Right lobe of liver (tissue), 6 donors: ENCODE results near the gene BYSL. TPM values are rescaled to one million over a fixed set of nuclear protein-coding genes. Genes with fewer than 3 reads are reported as not detected.

Experiments used
- ATAC-seq, 4 donors: fragments of 200-7000 bp; cut with Tn5 transposase; one replicate each; pipeline ENCODE4 v1.9.1; 2020; ENCODE audit warnings: mild to moderate bottlenecking in 4 of 4, moderate library complexity in 4 of 4
- DNase-seq, 3 donors: peaks; one replicate each; pipeline ENCODE4 v3.0.0-alpha.2; 2020
- H3K27ac ChIP-seq, 3 donors: fragments of 200-600 bp; one replicate each; pipeline ENCODE4 v1.8.0; 2022
- H3K27me3 ChIP-seq, 2 donors: fragments of 200-600 bp; one replicate each; pipeline ENCODE4 v1.8.0; 2022
- H3K36me3 ChIP-seq, 4 donors: fragments of 200-600 bp; sonication (generic) in 1 of 4; one replicate each; pipeline versions ENCODE4 v1.5.1 to v1.8.0; 2017 to 2022; ENCODE audit warnings: control low read depth in 1 of 4
- H3K4me1 ChIP-seq, 4 donors: fragments of 200-600 bp; sonication (generic) in 1 of 4; one replicate each; pipeline versions ENCODE4 v1.5.1 to v1.8.0; 2017 to 2022; ENCODE audit warnings: control low read depth in 1 of 4
- H3K4me3 ChIP-seq, 3 donors: fragments of 200-600 bp; one replicate each; pipeline ENCODE4 v1.8.0; 2022
- H3K9me3 ChIP-seq, 4 donors: fragments of 200-600 bp; sonication (generic) in 1 of 4; one replicate each; pipeline versions ENCODE4 v1.5.1 to v1.8.0; 2017 to 2022; ENCODE audit warnings: control low read depth in 1 of 4
- POLR2A ChIP-seq: fragments of 450-650 bp; IDR thresholded peaks from one replicate; pipeline ENCODE4 v1.6.1; 2017; ENCODE audit warnings: antibody characterized with exemption, mild to moderate bottlenecking
- WGBS: methylation state at CpG from one replicate; pipeline ENCODE4 v1.1.6; 2018; ENCODE audit warnings: low coverage, low lambda C conversion rate; ENCODE audit not compliant: insufficient coverage; ENCODE audit errors: missing lambda C conversion rate; 5-methylcytosine and 5-hydroxymethylcytosine counted together
- intact Hi-C, 2 donors: fragments of 100-400 bp; cut with DNase I; formaldehyde crosslinking; loops; one replicate each; pipeline versions ENCODE4 v1.11.2 to v1.14.1; 2022
- total RNA-seq, 6 experiments: library from RNA; depleted of rRNA in 2 of 6; stranded (reverse); fragments of >200 nt in 2 of 6; fragmentation: NEBNext Ultra II Directional in 3 of 6; extraction: Animal tissue kit (Norgen Biotek cat#: 25700) in 3 of 6; gene quantifications; one replicate each; pipeline versions ENCODE4 v1.1.0 to v1.2.4, GENCODE V29; 2016 to 2023
- TF ChIP-seq, protein P1 (sequence below), 4 donors: fragments of 200-600 bp in 3 of 4; fragments of 450-650 bp in 1 of 4; IDR thresholded peaks; one replicate each; pipeline versions ENCODE4 v1.5.1 to v1.8.0; 2016 to 2022; ENCODE audit warnings: antibody characterized with exemption in 4 of 4, mild to moderate bottlenecking in 2 of 4
- donor health status: DM: no; HTN: yes; CAD: no.
- donor health status: DM: no; HTN: no; CAD: no.
- donor health status: DM: no; HTN: no; CAD: no.
- donor health status: DM: no; HTN: yes; CAD: no.
- donor health status: DM: no; HTN: yes; CAD: no.

Gene BYSL
- total RNA-seq, 6 experiments from 2014 or later: 3.7 to 10.8 (median 8.4) TPM

DNA sequence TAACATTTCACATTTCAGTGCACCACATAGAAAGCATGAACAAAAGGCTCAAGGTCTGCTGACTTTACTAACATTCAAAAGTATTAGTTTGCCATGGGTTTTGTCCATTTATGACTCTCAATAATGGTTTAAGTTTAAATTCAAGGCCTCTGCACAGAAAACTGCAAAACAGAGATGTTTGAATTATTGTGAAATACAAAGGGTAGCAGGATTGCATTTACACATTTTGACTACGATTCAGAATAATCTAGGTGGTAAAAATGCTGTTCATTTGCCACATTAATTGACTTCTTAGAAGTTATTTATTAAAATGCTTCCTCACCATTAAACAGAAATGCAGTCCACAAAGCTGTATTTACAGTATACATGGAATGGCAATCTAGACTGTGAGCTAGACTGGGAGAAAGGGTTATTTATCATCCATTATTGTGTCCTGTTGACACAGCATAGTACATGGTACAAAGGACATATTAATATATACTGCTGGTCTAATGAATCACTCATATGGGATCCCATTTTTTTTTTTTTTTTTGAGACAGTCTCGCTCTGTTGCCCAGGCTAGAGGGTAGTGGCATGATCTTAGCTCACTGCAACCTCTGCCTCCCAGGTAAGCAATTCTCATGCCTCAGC is 44.1 kb upstream of the BYSL start:
- ATAC-seq (no peak), DNase-seq (no peak)
- Histone ChIP-seq H3K36me3 (no peaks in the 10 kb centered on the region), H3K27me3 (no peaks in the 10 kb centered on the region), H3K9me3 (no peaks in the 10 kb centered on the region), H3K27ac (no peak overlapping the region), H3K4me1 (no peaks in the 10 kb centered on the region), H3K4me3 (no peak overlapping the region)
- TF ChIP-seq, protein P1, sequence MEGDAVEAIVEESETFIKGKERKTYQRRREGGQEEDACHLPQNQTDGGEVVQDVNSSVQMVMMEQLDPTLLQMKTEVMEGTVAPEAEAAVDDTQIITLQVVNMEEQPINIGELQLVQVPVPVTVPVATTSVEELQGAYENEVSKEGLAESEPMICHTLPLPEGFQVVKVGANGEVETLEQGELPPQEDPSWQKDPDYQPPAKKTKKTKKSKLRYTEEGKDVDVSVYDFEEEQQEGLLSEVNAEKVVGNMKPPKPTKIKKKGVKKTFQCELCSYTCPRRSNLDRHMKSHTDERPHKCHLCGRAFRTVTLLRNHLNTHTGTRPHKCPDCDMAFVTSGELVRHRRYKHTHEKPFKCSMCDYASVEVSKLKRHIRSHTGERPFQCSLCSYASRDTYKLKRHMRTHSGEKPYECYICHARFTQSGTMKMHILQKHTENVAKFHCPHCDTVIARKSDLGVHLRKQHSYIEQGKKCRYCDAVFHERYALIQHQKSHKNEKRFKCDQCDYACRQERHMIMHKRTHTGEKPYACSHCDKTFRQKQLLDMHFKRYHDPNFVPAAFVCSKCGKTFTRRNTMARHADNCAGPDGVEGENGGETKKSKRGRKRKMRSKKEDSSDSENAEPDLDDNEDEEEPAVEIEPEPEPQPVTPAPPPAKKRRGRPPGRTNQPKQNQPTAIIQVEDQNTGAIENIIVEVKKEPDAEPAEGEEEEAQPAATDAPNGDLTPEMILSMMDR (IDR thresholded peaks at IDR 0.05): no peak
- intact Hi-C loops: no loop called here
- 86% methylated on average over 1 of the region's 2 CpGs for WGBS

DNA sequence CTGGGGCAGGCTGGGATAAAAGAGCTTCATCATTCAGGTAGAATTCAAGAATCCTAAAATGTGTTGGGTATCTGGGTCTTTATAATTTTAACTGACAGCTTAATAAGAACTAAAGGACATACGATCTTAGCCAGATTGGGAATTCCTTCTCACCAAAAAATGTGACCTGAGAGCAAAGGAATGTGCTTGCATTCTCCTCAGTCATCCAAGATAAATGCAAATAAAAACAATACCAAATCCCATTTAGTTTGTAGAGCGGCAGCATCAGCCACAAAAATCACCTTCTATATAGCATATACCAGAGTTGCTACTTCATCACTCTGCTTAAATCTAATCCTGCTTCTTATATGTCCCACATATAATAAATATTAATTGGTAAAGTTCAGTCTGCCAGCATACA is 43.1 kb upstream of the BYSL start:
- 89% methylated on average over 2 of the region's 2 CpGs for WGBS
- no peaks in the 10 kb centered on the region for H3K36me3 ChIP-seq

DNA sequence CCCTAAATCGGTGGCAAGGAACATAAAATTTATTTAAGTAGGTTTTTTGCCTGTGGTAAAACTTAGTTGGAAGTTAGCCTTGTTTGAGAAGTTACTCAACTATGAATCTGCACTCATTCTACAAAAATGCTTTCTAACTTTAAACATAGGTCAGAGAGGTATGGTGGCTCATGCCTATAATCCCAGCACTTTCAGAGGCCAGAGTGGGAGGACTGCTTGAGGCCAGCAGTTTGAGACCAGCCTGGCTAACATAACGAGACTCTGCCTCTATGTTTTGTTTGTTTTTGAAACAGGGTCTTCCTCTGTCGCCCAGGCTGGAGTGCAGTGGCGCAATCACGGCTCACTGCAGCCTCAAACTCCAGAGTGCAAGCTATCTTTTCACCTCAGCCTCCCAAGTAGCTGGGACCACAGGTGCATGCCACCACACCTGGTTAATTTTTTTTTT is 42.3 kb upstream of the BYSL start:
- intact Hi-C loops: no loop called here
- H3K4me3 ChIP-seq: no peak overlapping the region
- TF ChIP-seq POLR2A: no peak
- TF ChIP-seq, protein P1 (IDR thresholded peaks at IDR 0.05): no peak
- no peaks in the 10 kb centered on the region for H3K36me3 ChIP-seq
- no peak for ATAC-seq
- 78% methylated on average over 5 of the region's 5 CpGs for WGBS
- H3K27ac ChIP-seq: no peak overlapping the region
- DNase-seq: no peak
- H3K4me1 ChIP-seq: no peaks in the 10 kb centered on the region
- H3K27me3 ChIP-seq: no peaks in the 10 kb centered on the region
- no peaks in the 10 kb centered on the region for H3K9me3 ChIP-seq

More for the DNA sequence above, 43.1 kb upstream of the BYSL start:
- H3K27me3 ChIP-seq: no peaks in the 10 kb centered on the region
- no peak overlapping the region for H3K27ac ChIP-seq
- H3K4me1 ChIP-seq: no peaks in the 10 kb centered on the region
- TF ChIP-seq, protein P1 (IDR thresholded peaks at IDR 0.05): no peak
- no peak overlapping the region for H3K4me3 ChIP-seq
- DNase-seq (no peak), ATAC-seq (no peak)
- intact Hi-C loops: no loop called here
- H3K9me3 ChIP-seq: no peaks in the 10 kb centered on the region

DNA sequence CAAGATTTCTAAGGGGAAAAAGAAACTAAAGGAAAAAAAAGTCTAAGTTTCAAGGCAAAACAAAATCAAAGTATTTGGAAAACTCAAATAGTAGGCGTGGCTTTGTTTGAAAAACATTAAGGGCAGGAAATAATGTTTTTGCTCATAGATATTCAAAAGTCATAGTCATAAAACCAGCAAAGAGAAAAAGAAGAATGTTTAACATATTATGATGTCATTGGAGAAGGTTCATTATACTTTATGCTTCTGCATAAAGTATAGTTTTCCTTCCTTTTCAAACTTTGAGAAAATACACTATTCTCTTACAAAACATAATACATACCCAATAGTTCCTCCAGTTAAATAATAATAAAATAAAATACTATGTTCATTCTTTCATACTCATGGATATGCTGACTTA is 39.8 kb upstream of the BYSL start:
- 88% methylated on average over 1 of the region's 1 CpG for WGBS
- Histone ChIP-seq H3K27ac (no peak overlapping the region), H3K27me3 (no peaks in the 10 kb centered on the region), H3K4me1 (no peaks in the 10 kb centered on the region), H3K36me3 (no peaks in the 10 kb centered on the region), H3K4me3 (no peak overlapping the region), H3K9me3 (no peaks in the 10 kb centered on the region)
- no peak for DNase-seq
- intact Hi-C loops: no loop called here
- TF ChIP-seq, protein P1 (IDR thresholded peaks at IDR 0.05): no peak
- no peak for TF ChIP-seq POLR2A
- ATAC-seq: no peak

DNA sequence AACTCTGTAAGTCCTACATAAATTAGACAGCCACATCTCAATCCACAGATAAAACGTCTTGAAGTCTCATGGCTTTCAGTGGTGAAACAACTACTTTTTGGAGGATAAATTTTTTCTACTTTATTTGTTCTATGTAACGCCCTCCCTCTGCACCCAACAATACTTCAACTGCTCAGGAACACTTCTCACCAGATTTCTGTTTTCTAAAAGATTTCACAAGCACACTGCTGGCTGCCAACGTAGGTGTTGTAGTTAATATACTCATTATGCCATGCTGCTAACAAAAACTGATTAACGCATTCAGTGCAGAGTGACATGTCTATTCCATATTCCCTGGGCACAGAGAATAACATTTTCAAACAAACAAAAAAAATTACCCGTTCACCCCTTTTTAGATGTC is 36.3 kb upstream of the BYSL start:
- Histone ChIP-seq H3K4me3 (no peak overlapping the region), H3K36me3 (no peaks in the 10 kb centered on the region), H3K27me3 (no peaks in the 10 kb centered on the region), H3K4me1 (no peaks in the 10 kb centered on the region), H3K9me3 (no peaks in the 10 kb centered on the region), H3K27ac (no peak overlapping the region)
- no peak for TF ChIP-seq POLR2A
- TF ChIP-seq, protein P1 (IDR thresholded peaks at IDR 0.05): no peak
- intact Hi-C loops: no loop called here
- ATAC-seq (no peak), DNase-seq (no peak)
- WGBS: 79% methylated on average over 5 of the region's 5 CpGs
